RWPE1 (cell line): Measurements from ENCODE around the gene MINK1.

Source experiments
- CTCF ChIA-PET: fragments of 350-600 bp; sonication (Branson Sonifier 250); formaldehyde crosslinking; extraction: SDS; loops from one replicate; lab custom pipeline; 2021; lab: Yijun Ruan, JAX
- POLR2A ChIA-PET: fragments of 400-600 bp; formaldehyde crosslinking; extraction: SDS; loops from one replicate; lab custom pipeline; 2020; ENCODE audit warnings: antibody characterized with exemption; ENCODE audit not compliant: low non-redundant PET; lab: Yijun Ruan, JAX
- DNase-seq: peaks from one replicate; pipeline ENCODE4 v3.0.0; 2012; ENCODE audit warnings: low spot score
- H3K27ac ChIP-seq: fragments of 450-650 bp; 2 replicates; pipeline ENCODE4 v1.5.1; 2017
- TF ChIP-seq, protein P1 (sequence below): fragments of 450-650 bp; conservative IDR thresholded peaks from 2 replicates; pipeline ENCODE4 v1.5.1; 2017; ENCODE audit warnings: low read depth, mild to moderate bottlenecking

Gene MINK1

DNA sequence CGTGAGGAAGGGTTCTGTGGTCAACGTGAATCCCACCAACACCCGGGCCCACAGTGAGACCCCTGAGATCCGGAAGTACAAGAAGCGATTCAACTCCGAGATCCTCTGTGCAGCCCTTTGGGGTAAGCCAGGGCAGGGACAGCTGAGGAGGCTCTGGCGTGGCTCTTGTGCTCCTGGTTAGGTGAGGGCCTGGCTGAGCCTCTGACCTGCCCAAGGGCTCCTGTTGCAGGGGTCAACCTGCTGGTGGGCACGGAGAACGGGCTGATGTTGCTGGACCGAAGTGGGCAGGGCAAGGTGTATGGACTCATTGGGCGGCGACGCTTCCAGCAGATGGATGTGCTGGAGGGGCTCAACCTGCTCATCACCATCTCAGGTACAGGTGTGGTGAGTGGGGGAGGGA, 62.0 kb downstream of the MINK1 start:
- POLR2A ChIA-PET = no interaction called here
- CTCF ChIA-PET = no interaction called here
- peak overlapping the region; percentile 1; the same call in 1 of the 2 replicates for H3K27ac ChIP-seq
- DNase-seq = no peak
- TF ChIP-seq, protein P1, sequence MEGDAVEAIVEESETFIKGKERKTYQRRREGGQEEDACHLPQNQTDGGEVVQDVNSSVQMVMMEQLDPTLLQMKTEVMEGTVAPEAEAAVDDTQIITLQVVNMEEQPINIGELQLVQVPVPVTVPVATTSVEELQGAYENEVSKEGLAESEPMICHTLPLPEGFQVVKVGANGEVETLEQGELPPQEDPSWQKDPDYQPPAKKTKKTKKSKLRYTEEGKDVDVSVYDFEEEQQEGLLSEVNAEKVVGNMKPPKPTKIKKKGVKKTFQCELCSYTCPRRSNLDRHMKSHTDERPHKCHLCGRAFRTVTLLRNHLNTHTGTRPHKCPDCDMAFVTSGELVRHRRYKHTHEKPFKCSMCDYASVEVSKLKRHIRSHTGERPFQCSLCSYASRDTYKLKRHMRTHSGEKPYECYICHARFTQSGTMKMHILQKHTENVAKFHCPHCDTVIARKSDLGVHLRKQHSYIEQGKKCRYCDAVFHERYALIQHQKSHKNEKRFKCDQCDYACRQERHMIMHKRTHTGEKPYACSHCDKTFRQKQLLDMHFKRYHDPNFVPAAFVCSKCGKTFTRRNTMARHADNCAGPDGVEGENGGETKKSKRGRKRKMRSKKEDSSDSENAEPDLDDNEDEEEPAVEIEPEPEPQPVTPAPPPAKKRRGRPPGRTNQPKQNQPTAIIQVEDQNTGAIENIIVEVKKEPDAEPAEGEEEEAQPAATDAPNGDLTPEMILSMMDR = no peak

DNA sequence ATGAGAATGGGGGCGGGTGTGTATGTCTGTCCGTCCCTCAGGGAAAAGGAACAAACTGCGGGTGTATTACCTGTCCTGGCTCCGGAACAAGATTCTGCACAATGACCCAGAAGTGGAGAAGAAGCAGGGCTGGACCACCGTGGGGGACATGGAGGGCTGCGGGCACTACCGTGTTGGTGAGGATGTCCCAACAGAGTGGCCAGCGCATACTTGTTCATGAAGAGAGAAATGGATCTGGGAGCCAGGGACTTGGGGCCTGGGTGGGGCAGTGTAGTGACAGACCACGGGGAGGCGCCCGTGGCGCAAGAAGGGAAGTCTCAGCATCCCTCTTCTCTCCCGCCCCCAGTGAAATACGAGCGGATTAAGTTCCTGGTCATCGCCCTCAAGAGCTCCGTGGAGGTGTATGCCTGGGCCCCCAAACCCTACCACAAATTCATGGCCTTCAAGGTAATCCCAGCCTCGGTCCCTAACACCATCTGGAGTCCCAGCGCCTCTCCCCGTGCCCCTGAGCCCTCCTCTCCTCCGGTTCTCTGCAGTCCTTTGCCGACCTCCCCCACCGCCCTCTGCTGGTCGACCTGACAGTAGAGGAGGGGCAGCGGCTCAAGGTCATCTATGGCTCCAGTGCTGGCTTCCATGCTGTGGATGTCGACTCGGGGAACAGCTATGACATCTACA, 62.7 kb downstream of the MINK1 start:
- ChIA-PET POLR2A (no interaction called here), CTCF (interaction anchor here (0.6 to 0.7 kb wide), 2 partner anchors 10 to 197 kb away, joined by 3 to 6 read pairs; no protein-coding TSS in a partner anchor)
- no peak for DNase-seq
- H3K27ac ChIP-seq = peak overlapping the region; percentile 67
- TF ChIP-seq, protein P1 = no peak; the same call in 1 of the 2 replicates

DNA sequence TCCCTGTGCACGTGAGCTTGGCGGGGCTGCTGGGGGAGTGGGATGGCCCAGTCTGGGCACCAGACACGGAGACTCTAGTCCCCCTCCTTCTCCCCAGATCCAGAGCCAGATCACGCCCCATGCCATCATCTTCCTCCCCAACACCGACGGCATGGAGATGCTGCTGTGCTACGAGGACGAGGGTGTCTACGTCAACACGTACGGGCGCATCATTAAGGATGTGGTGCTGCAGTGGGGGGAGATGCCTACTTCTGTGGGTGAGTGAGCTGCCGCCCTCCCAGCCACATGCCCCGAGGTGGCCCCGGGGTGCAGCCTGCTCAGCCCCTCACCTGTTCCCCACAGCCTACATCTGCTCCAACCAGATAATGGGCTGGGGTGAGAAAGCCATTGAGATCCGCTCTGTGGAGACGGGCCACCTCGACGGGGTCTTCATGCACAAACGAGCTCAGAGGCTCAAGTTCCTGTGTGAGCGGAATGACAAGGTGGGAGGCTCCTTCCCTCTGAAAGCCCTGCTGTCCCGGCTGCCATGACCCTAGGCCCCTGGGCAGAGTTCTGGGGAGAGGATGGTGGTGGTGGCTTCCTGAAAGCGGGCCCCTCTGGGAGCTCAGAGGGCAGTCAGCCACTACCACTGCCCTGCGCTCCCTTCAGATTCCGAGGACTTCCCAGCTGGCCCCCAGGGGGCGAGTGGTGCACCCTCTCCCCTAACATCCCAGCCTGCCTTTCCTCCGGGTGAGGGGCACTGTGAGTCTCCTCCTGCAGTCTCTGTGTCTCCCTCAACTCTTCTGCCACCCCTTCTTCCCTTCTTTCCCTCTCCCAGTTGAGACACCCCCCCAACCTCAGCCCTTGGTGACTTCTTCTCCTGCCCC, 63.4 kb downstream of the MINK1 start:
- peak overlapping the region; percentile 67 for H3K27ac ChIP-seq
- ChIA-PET POLR2A (no interaction called here), CTCF (interaction anchor here (0.6 to 0.7 kb wide), 4 partner anchors 10 to 198 kb away, joined by 3 to 6 read pairs (median 4); no protein-coding TSS in a partner anchor)
- DNase-seq = no peak
- TF ChIP-seq, protein P1 = no peak

DNA sequence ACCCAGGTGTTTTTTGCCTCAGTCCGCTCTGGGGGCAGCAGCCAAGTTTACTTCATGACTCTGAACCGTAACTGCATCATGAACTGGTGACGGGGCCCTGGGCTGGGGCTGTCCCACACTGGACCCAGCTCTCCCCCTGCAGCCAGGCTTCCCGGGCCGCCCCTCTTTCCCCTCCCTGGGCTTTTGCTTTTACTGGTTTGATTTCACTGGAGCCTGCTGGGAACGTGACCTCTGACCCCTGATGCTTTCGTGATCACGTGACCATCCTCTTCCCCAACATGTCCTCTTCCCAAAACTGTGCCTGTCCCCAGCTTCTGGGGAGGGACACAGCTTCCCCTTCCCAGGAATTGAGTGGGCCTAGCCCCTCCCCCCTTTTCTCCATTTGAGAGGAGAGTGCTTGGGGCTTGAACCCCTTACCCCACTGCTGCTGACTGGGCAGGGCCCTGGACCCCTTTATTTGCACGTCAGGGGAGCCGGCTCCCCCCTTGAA, 64.1 kb downstream of the MINK1 start:
- peak overlapping the region; percentile 67 for H3K27ac ChIP-seq
- no peak for DNase-seq
- ChIA-PET CTCF (interaction anchor here (0.6 kb wide), 2 partner anchors 34 to 107 kb away, joined by 3 to 4 read pairs; no protein-coding TSS in a partner anchor), POLR2A (no interaction called here)
- TF ChIP-seq, protein P1 = no peak

DNA sequence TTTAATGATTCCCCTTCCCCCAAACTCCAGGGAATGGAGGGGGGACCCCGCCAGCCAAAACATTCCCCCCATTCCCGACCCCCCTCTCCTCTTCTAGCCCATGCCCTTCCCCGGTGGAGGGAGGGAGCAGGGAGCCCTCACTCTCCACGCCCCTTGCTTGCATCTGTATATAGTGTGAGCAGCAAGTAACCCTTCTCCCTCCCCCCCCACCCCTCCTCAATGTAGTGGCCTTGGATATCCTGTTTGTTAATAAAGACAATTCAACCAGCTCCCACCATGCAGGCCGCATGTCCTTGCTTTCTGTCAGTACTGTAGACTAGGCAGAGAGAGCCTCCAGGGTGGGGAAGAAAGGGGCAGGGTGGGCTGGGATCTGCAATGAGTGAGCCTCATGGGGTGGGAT, 64.6 kb downstream of the MINK1 start:
- CTCF ChIA-PET = no interaction called here
- H3K27ac ChIP-seq = peak overlapping the region; percentile 67
- POLR2A ChIA-PET = no interaction called here
- no peak for DNase-seq
- TF ChIP-seq, protein P1 = no peak

DNA sequence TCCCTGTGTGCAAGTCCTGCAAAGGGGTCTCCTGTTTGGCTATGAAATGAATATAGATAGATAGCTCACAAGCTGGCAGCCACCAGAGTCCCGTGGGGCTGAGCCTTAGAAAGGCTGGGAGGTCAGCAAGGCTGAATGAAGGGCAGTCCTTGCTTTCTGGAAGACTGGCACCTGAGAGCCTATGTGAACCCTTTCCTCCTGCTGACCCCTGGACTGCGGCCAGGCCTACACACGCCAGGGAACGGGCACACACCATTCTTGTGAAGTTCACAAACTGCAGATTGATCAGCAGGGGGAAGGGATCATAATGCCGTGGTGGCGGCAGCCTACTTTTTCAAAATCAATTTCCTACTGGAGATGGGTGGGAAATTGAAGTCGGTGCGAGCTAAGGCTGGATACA, 65.2 kb downstream of the MINK1 start:
- peak overlapping the region; percentile 67 for H3K27ac ChIP-seq
- CTCF ChIA-PET = no interaction called here
- no peak for DNase-seq
- POLR2A ChIA-PET = no interaction called here
- TF ChIP-seq, protein P1 = no peak
